ENCODE data around the gene ZNF445.

DNA sequence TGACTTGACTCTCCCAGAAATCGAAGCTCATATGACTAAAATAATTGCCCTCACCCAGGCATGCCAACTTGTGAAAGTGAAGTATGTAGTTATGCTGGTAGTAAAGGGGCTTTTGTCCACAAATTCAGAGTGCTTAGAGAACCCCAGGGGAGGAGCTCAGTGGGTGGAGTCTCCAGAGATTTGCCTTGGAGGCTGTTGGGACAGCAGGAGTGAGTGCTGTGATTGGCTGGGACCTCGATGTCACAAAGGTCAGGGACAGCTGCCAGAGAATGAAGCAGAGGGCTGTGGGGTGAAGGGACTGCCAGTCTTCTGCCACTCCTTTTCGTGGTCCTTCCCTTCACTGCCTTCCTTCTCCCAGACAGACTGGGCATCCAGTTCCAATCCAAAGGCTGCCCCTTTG lies 49.8 kb downstream of the ZNF445 start:
- TF ChIP-seq CTCF (IDR thresholded peaks at IDR 0.05) = no peak
- no peak for TF ChIP-seq POLR2A (IDR thresholded peaks at IDR 0.05)

All from Peyer's patch (tissue), 4 donors.